Heart left ventricle (tissue), 16 donors: ENCODE data around the gene ISG15. TPM values are rescaled to one million over a fixed set of nuclear protein-coding genes. Genes with fewer than 3 reads are reported as not detected.

Experiments
- ATAC-seq, 4 donors: fragments of 200-7000 bp; cut with Tn5 transposase; one replicate each; pipeline ENCODE4 v1.9.1; 2020 to 2022; ENCODE audit warnings: moderate library complexity in 4 of 4, mild to moderate bottlenecking in 3 of 4, moderate number of reproducible peaks in 1 of 4
- DNase-seq, 5 donors: peaks; one replicate each; pipeline ENCODE4 v3.0.0-alpha.2; 2020
- H3K27ac ChIP-seq, 12 donors: fragments of 200-600 bp; sonication (generic) in 4 of 12; one replicate each; pipeline versions ENCODE4 v1.5.0 to v1.8.0; 2016 to 2022; ENCODE audit warnings: mild to moderate bottlenecking in 2 of 12
- H3K27me3 ChIP-seq, 9 donors: fragments of 200-600 bp; sonication (generic) in 2 of 9; one replicate each; pipeline versions ENCODE4 v1.5.1 to v1.8.0; 2016 to 2022; ENCODE audit warnings: mild to moderate bottlenecking in 3 of 9
- H3K36me3 ChIP-seq, 9 donors: fragments of 200-600 bp; sonication (generic) in 2 of 9; one replicate each; pipeline versions ENCODE4 v1.5.0 to v1.8.0; 2018 to 2022; ENCODE audit warnings: mild to moderate bottlenecking in 2 of 9
- H3K4me1 ChIP-seq, 12 donors: fragments of 200-600 bp; sonication (generic) in 4 of 12; one replicate each; pipeline versions ENCODE4 v1.5.0 to v1.8.0; 2016 to 2022; ENCODE audit warnings: mild to moderate bottlenecking in 3 of 12
- H3K4me3 ChIP-seq, 12 donors: fragments of 200-600 bp; sonication (generic) in 4 of 12; one replicate each; pipeline versions ENCODE4 v1.5.0 to v1.8.0; 2017 to 2022; ENCODE audit warnings: mild to moderate bottlenecking in 9 of 12, moderate library complexity in 4 of 12
- H3K9me3 ChIP-seq, 12 donors: fragments of 200-600 bp; sonication (generic) in 4 of 12; one replicate each; pipeline versions ENCODE4 v1.5.0 to v1.8.0; 2016 to 2022; ENCODE audit warnings: mild to moderate bottlenecking in 1 of 12
- POLR2A ChIP-seq, 2 donors: fragments of 450-650 bp; IDR thresholded peaks; one replicate each; pipeline ENCODE4 v1.6.1; 2017; ENCODE audit warnings: antibody characterized with exemption in 2 of 2, mild to moderate bottlenecking in 2 of 2, moderate library complexity in 2 of 2
- WGBS, 4 donors: extraction: QIAGEN DNeasy Blood & Tissue Kit in 2 of 4; methylation state at CpG; one replicate each; pipeline versions ENCODE4 v1.1.5 to v1.1.7; 2013 to 2018; 5-methylcytosine and 5-hydroxymethylcytosine counted together
- intact Hi-C, 10 donors: fragments of 100-400 bp; cut with DNase I; formaldehyde crosslinking; loops; one replicate each; pipeline versions ENCODE4 v1.11.1 to v1.14.2; 2022
- polyA plus RNA-seq, 2 donors: library from polyadenylated mRNA; stranded (reverse); fragments of 200-250 nt; gene quantifications; one replicate each; pipeline ENCODE4 v1.2.3, GENCODE V29; 2013
- total RNA-seq, 9 donors: library from RNA; depleted of rRNA in 2 of 9; stranded (reverse); fragments of >200 nt in 2 of 9; fragmentation: NEBNext Ultra II Directional in 3 of 9; extraction: Animal tissue kit (Norgen Biotek cat#: 25700) in 3 of 9; gene quantifications; one replicate each; pipeline versions ENCODE4 v1.1.0 to v1.2.4, GENCODE V29; 2016 to 2023
- TF ChIP-seq, protein P1 (sequence below), 12 donors: fragments of 200-600 bp; sonication (generic) in 4 of 12; IDR thresholded peaks; one replicate each; pipeline versions ENCODE4 v1.5.0 to v1.8.0; 2018 to 2022; ENCODE audit warnings: antibody characterized with exemption in 12 of 12, mild to moderate bottlenecking in 5 of 12
- donor health status: ischemic (EF 13 %, LVEDD 7.1; RV severe dilation, severe dysfunction).
- donor health status: healthy with polysubstance abuse.
- donor health status: DM: no; HTN: yes; CAD: no.
- donor health status: DM: no; HTN: no; CAD: no.
- donor health status: ischemic (EF 25% LVEDD 6.9; RV normal size, moderate dysfunction).
- donor health status: ischemic (EF 25% LVEDD 5.7; RV mildly dilated, moderate dysfunction).
- donor health status: healthy.
- donor health status: DM: yes; HTN: yes; CAD: no.
- donor health status: ischemic (EF 35%, LVEDD 5.7; RV mildly dilated, moderate dysfunction).
- donor health status: nonischemic (EF 11% LVEDD 7.7; RV severe dilation, severe dysfunction).
- donor health status: DM: yes; HTN: yes; CAD: no.
- donor health status: PGD.
- donor health status: ischemic (EF 29% LVEDD 5.4; RV normal size, mild dysfunction).
- donor health status: nonischemic (EF 23%, LVEDD 6.1; RV moderate dilation, normal function).

The ISG15 gene
- total and polyA plus RNA-seq, 11 donors, result 17.0 to 189 (median 34.4) TPM

DNA sequence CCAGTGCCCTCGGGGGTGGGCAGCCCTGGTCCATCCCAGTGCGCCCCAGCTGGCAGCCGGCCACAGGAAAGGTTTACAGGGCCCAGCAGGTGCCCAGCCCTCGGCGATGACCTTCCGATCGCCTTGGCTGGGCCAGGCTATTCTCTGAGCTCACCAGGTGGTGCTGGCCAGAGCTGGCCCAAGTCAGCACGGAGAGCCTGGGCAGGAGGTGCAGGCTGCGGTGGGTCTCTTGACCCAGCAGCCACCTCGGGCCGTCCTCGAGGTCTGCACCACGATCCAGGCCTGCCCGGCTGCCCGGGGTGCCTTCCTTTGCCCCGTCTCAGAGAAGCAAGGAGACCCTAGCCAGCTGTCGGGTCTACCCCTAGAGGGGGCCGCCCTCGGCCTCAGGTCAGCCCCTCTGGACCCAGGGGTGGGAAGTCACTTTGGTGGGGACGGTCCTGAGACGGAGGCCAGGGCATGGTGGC is 31.8 kb upstream of the ISG15 start:
- Histone ChIP-seq H3K36me3 (peaks cover 0 to 4% (median 0%) of the 10 kb centered on the region in 9 donors), H3K27ac (peak overlapping the region; percentile 79 to 100 (median 98)), H3K4me3 (peak overlapping the region; percentile 33 to 67 (median 56)), H3K27me3 (peaks cover 0 to 12% (median 0%) of the 10 kb centered on the region in 9 donors), H3K9me3 (no peaks in the 10 kb centered on the region), H3K4me1 (peaks cover 0 to 34% (median 4%) of the 10 kb centered on the region in 12 donors)
- ATAC-seq (peak in 3 of 4 donors; percentile 3 to 6 (median 5)), DNase-seq (peak in 4 of 5 donors; percentile 19 to 58 (median 46))
- no peak for TF ChIP-seq POLR2A (IDR thresholded peaks at IDR 0.05)
- TF ChIP-seq, protein P1, sequence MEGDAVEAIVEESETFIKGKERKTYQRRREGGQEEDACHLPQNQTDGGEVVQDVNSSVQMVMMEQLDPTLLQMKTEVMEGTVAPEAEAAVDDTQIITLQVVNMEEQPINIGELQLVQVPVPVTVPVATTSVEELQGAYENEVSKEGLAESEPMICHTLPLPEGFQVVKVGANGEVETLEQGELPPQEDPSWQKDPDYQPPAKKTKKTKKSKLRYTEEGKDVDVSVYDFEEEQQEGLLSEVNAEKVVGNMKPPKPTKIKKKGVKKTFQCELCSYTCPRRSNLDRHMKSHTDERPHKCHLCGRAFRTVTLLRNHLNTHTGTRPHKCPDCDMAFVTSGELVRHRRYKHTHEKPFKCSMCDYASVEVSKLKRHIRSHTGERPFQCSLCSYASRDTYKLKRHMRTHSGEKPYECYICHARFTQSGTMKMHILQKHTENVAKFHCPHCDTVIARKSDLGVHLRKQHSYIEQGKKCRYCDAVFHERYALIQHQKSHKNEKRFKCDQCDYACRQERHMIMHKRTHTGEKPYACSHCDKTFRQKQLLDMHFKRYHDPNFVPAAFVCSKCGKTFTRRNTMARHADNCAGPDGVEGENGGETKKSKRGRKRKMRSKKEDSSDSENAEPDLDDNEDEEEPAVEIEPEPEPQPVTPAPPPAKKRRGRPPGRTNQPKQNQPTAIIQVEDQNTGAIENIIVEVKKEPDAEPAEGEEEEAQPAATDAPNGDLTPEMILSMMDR (IDR thresholded peaks at IDR 0.05), result no peak
- intact Hi-C loops, result loop anchor here in 2 of 10 donors (5.0 to 10.0 kb wide), 2 partner anchors 81 to 313 kb away; no protein-coding TSS in a partner anchor
- 49 to 58% (median 54%) methylated on average over 7 to 21 of the region's 21 CpGs for WGBS, 4 donors

DNA sequence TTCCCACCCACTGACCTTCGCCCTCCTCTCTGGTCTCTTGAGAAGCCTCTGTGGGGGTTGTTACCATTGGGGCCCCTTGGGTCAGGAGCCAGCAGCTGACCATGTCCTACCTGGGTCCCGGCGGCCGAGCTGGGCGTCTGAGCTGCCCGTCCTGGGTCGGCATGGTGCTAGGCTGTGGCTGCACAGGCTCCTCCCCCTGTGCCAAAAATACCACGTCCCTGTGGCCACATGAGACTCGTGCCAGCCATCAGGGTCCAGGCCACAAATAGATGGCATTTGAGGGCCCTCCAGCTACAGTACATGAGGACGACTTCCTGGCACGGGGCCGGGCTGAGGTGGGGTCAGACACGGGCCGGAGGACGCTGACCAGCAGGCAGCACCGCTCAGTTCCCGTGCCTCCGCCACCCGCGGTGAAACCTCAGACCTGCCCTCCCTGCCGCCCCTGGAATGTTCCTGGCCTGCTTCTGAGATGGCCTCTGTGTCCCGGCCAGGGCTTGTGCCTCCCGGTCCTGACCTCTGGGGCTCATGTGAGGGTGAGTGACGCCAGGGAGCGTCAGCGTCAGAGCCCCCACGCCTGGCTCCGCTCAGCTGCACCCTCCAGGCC is 31.2 kb upstream of the ISG15 start, which contains the start of gene PERM1:
PERM1 (minus strand) TSS at position 139 of the 604 bp plus-strand sequence. CDS start 1,064 bp downstream, outside the sequence.
- Histone ChIP-seq H3K4me1 (peaks cover 0 to 34% (median 4%) of the 10 kb centered on the region in 12 donors), H3K9me3 (no peaks in the 10 kb centered on the region), H3K4me3 (peak within 1 kb of the TSS; percentile 33 to 67 (median 56)), H3K27ac (peak within 1 kb of the TSS; percentile 79 to 100 (median 98)), H3K27me3 (peaks cover 0 to 12% (median 0%) of the 10 kb centered on the region in 9 donors), H3K36me3 (peaks cover 0 to 4% (median 0%) of the 10 kb centered on the region in 9 donors)
- DNase-seq (peak; percentile 82 to 93 (median 87)), ATAC-seq (peak; percentile 65 to 77 (median 73))
- intact Hi-C loops, result loop anchor here in 3 of 10 donors (2.0 to 10.0 kb wide), 3 partner anchors 19 to 313 kb away; partner anchors contain the start of gene HES4 (in 1 of the 3)
- TF ChIP-seq, protein P1 (IDR thresholded peaks at IDR 0.05), result no peak
- peak in 1 of 2 donors; percentile 60 for TF ChIP-seq POLR2A (IDR thresholded peaks at IDR 0.05)
- WGBS, 4 donors, result 38 to 67% (median 41%) methylated on average over 7 to 28 of the region's 28 CpGs

DNA sequence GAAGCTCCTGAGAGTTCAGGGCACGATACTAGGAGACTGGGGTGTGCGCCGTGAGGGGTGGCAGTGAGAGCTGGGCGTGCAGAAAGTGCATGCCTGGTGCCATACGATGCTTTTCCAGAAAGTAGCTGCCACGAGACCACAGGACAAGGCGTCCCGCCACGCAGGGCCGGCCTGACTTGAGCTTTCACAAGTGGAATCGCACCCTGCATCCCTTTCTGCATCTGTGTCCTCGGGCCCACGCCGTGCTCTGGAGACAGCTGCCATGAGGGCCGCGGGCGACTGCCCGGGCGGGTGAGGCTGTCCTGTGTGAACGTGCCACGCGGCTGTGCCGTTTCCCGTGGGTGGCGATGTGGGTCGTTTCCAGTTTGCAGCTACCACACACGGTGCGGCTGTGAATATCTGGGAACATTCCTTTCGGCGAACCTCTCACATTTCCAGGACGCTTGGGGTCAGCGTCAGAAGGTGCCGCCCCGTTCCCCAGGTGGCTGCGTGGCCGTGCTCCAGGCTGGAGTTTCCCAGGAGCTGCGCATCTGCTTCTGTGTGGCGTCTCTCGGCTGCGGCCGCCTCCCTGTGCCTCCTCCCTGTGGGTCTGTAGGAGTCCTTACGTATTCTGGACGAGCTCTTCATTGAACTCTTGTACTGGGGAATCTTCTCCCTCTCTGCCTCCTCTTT is 30.4 kb upstream of the ISG15 start:
- Histone ChIP-seq H3K27ac (peak overlapping the region; percentile 79 to 100 (median 98)), H3K27me3 (peaks cover 0 to 12% (median 0%) of the 10 kb centered on the region in 9 donors), H3K9me3 (no peaks in the 10 kb centered on the region), H3K4me3 (peak overlapping the region in 8 of 12 donors; percentile 0 to 67 (median 58)), H3K4me1 (peaks cover 0 to 34% (median 4%) of the 10 kb centered on the region in 12 donors), H3K36me3 (peaks cover 0 to 4% (median 0%) of the 10 kb centered on the region in 9 donors)
- peak in 4 of 5 donors; percentile 22 to 69 (median 42) for DNase-seq
- 83 to 86% (median 85%) methylated on average over 41 to 43 of the region's 43 CpGs for WGBS, 4 donors
- TF ChIP-seq, protein P1 (IDR thresholded peaks at IDR 0.05), result no peak
- no peak for TF ChIP-seq POLR2A (IDR thresholded peaks at IDR 0.05)
- intact Hi-C loops, result loop anchor here in 3 of 10 donors (2.0 to 10.0 kb wide), 3 partner anchors 18 to 312 kb away; partner anchors contain the start of gene HES4 (in 1 of the 3)
- no peak for ATAC-seq
